Osteoblast (primary cell): ENCODE data around the gene TIGAR. TPM values are rescaled to one million over a fixed set of nuclear protein-coding genes. Genes with fewer than 3 reads are reported as not detected.
A peak's percentile ranks its signal among the peaks of the same experiment; 100 is the strongest.

Experiments
- DNase-seq: peaks from one replicate; pipeline ENCODE4 v3.0.0; 2011; ENCODE audit warnings: low spot score, mixed read lengths; ENCODE audit not compliant: insufficient read length; ENCODE audit errors: missing footprints
- H2AFZ ChIP-seq: 2 replicates; pipeline ENCODE4 v1.6.0; 2011; ENCODE audit warnings: mild to moderate bottlenecking, low read length
- H3K27ac ChIP-seq: 2 replicates; pipeline ENCODE4 v1.5.1; 2011; ENCODE audit warnings: mild to moderate bottlenecking, low read depth, low read length, moderate library complexity
- H3K27me3 ChIP-seq: 2 replicates; pipeline ENCODE4 v1.6.0; 2012; ENCODE audit warnings: mild to moderate bottlenecking, control low read depth, inconsistent platforms, low read length, moderate library complexity; ENCODE audit not compliant: insufficient read depth
- H3K36me3 ChIP-seq: 2 replicates; pipeline ENCODE4 v1.5.1; 2011; ENCODE audit warnings: mild to moderate bottlenecking, low read length, control low read depth, moderate library complexity; ENCODE audit not compliant: insufficient read depth
- H3K4me1 ChIP-seq: 2 replicates; pipeline ENCODE4 v1.5.1; 2011; ENCODE audit warnings: mild to moderate bottlenecking, low read length, control low read depth, moderate library complexity; ENCODE audit not compliant: insufficient read depth
- H3K4me2 ChIP-seq: 2 replicates; pipeline ENCODE4 v1.6.0; 2011; ENCODE audit warnings: mild to moderate bottlenecking, low read length; ENCODE audit not compliant: insufficient read depth
- H3K4me3 ChIP-seq: fragments of 200-600 bp; sonication (generic); 3 replicates; pipeline ENCODE4 v1.5.1; 2012; ENCODE audit warnings: mild to moderate bottlenecking, low read length, inconsistent platforms; ENCODE audit not compliant: insufficient read depth
- H3K79me2 ChIP-seq: 2 replicates; pipeline ENCODE4 v1.6.0; 2012; ENCODE audit warnings: mild to moderate bottlenecking, low read length, control low read depth, inconsistent platforms; ENCODE audit not compliant: insufficient read depth
- H3K9me3 ChIP-seq: 2 replicates; pipeline ENCODE4 v1.5.1; 2011; ENCODE audit warnings: low read depth, low read length, control low read depth
- H4K20me1 ChIP-seq: 2 replicates; pipeline ENCODE4 v1.6.0; 2012; ENCODE audit warnings: mild to moderate bottlenecking, low read length, control low read depth; ENCODE audit not compliant: insufficient read depth
- total RNA-seq: library from RNA; depleted of rRNA; stranded (reverse); fragments of >200 nt; gene quantifications from 2 replicates; pipeline ENCODE4 v1.2.3, GENCODE V29; 2012
- TF ChIP-seq, protein P1 (sequence below): IDR thresholded peaks from 2 replicates; pipeline ENCODE4 v1.5.1; 2011; ENCODE audit warnings: mild to moderate bottlenecking, low read depth, low read length, moderate library complexity; ENCODE audit errors: extremely low read depth

The TIGAR gene
- total RNA-seq, 1 donor = 11.6 TPM

DNA sequence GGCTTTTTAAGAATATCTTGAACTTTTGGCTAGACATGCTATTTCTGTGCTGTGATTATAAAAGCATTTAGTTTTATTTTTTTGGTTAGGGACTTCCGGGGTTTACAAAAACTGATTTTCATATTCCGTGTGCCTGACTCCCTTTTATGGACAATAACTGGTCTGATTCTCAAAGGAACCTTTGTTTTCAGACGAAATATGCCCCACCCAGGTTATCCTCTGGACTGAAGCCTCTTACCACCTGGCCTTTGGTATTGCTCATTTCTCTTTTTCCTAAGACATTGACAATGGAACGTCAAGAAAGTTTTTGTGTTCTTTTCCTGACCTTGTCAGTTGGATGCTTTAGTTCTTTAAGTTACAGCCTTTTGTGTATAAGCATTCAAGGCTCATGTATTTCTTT lies 10.8 kb downstream of the TIGAR start:
- no peaks in the 10 kb centered on the region for H3K9me3 ChIP-seq
- no peak for DNase-seq
- H3K4me1 ChIP-seq = no peaks in the 10 kb centered on the region
- TF ChIP-seq, protein P1, sequence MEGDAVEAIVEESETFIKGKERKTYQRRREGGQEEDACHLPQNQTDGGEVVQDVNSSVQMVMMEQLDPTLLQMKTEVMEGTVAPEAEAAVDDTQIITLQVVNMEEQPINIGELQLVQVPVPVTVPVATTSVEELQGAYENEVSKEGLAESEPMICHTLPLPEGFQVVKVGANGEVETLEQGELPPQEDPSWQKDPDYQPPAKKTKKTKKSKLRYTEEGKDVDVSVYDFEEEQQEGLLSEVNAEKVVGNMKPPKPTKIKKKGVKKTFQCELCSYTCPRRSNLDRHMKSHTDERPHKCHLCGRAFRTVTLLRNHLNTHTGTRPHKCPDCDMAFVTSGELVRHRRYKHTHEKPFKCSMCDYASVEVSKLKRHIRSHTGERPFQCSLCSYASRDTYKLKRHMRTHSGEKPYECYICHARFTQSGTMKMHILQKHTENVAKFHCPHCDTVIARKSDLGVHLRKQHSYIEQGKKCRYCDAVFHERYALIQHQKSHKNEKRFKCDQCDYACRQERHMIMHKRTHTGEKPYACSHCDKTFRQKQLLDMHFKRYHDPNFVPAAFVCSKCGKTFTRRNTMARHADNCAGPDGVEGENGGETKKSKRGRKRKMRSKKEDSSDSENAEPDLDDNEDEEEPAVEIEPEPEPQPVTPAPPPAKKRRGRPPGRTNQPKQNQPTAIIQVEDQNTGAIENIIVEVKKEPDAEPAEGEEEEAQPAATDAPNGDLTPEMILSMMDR = no peak
- H3K79me2 ChIP-seq = peaks cover 44% of the 10 kb centered on the region
- no peak overlapping the region for H3K4me3 ChIP-seq
- H2AFZ ChIP-seq = no peak overlapping the region
- no peak overlapping the region for H3K4me2 ChIP-seq
- H3K36me3 ChIP-seq = peaks cover 9% of the 10 kb centered on the region
- no peaks in the 10 kb centered on the region for H4K20me1 ChIP-seq
- H3K27me3 ChIP-seq = no peaks in the 10 kb centered on the region
- no peak overlapping the region for H3K27ac ChIP-seq

DNA sequence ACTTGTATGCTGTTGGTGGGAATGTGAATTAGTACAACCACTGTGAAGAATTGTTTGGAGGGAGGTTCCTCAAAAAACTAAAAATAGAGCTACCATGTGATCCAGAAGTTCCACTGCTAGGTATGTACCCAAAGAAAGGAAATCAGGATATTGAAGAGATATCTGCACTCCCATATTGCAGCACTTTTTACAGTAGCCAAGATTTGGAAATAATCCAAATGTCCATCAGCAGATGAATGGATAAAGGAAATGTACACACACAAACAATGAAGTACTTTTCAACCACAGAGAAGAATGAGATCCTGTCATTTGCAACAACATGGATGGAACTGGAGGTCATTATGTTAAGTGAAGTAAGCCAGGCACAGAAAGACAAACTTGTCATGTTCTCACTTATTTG lies 25.9 kb downstream of the TIGAR start:
- Histone ChIP-seq H3K36me3 (peaks cover 18% of the 10 kb centered on the region), H3K27ac (no peak overlapping the region), H4K20me1 (peaks cover 2% of the 10 kb centered on the region), H3K4me3 (no peak overlapping the region), H3K4me1 (no peaks in the 10 kb centered on the region), H3K4me2 (no peak overlapping the region), H3K79me2 (no peaks in the 10 kb centered on the region), H3K9me3 (no peaks in the 10 kb centered on the region), H2AFZ (no peak overlapping the region), H3K27me3 (no peaks in the 10 kb centered on the region)
- DNase-seq = no peak
- TF ChIP-seq, protein P1 = no peak

DNA sequence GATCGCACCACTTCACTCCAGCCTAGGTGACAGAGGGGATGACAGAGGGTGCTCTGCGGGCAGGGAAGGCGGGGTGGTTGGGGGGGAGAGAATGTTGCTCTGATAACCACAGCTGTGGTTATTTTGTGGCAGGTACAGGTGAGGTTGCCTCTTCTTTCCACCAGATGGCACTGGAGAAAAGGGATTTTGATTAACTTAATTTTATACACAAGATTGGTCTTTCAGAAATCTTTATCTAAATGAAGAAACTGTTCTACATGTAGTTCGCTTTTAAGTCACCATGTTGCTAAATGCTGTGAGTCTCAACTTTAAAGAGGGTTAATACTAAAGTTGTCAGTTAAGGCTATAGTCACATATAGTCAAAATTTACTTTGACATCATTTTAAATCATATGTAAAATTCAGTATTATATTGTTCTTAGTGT lies 32.8 kb downstream of the TIGAR start:
- no peaks in the 10 kb centered on the region for H3K79me2 ChIP-seq
- no peaks in the 10 kb centered on the region for H3K9me3 ChIP-seq
- no peak overlapping the region for H3K27ac ChIP-seq
- no peaks in the 10 kb centered on the region for H4K20me1 ChIP-seq
- H3K4me3 ChIP-seq = no peak overlapping the region
- H3K4me2 ChIP-seq = no peak overlapping the region
- H3K27me3 ChIP-seq = no peaks in the 10 kb centered on the region
- TF ChIP-seq, protein P1 = peak; percentile 38
- no peak overlapping the region for H2AFZ ChIP-seq
- H3K36me3 ChIP-seq = peaks cover 25% of the 10 kb centered on the region
- H3K4me1 ChIP-seq = no peaks in the 10 kb centered on the region
- DNase-seq = no peak

DNA sequence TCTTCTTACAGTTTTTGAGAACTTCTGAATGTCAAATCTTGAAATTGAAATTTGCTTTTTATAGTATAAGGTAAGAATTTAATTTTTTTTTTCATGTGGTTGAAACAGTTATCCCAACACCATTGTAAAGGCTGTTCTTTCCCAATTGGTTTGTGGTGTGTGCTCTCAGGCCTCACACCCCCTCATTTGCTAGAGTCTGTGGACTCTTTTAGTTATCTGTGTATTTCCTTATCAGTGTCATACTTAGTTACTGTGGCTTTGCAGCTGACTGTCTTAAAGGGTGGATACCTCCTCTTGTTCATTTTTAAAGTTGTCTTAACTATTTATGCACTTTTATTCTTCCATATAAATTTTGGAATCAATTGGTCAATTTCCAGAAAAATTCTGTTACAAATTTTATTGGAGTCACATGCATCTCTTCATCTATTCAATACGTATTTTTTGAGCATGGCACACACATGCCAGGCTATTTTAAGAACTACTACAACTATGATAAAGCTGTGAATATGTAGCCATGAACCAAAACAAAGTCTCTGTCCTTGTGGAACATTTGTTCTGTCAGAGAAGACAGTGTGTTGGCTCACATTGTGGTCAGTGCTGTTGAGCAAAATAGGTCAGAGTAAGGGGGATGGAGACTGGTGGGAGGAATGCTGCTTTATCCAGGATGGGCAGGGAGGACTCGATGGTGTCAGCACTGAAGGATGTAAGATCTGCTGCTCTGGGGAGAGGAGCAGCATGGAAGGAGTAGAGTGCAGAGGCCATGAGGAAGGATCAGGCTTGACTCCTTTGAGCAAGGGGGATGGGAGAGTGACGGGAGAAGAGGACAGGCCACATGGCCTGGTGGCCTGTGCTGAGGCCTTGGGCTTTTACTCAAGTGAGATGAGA lies 34.4 kb downstream of the TIGAR start:
- Histone ChIP-seq H3K4me3 (no peak overlapping the region), H3K4me2 (no peak overlapping the region), H2AFZ (no peak overlapping the region), H3K36me3 (peaks cover 20% of the 10 kb centered on the region), H3K9me3 (no peaks in the 10 kb centered on the region), H3K4me1 (no peaks in the 10 kb centered on the region), H3K79me2 (no peaks in the 10 kb centered on the region), H4K20me1 (no peaks in the 10 kb centered on the region), H3K27ac (no peak overlapping the region), H3K27me3 (no peaks in the 10 kb centered on the region)
- no peak for DNase-seq
- TF ChIP-seq, protein P1 = no peak
